ENCODE results near the gene APOB. TPM values are rescaled to one million over a fixed set of nuclear protein-coding genes. Genes with fewer than 3 reads are reported as not detected.

APOB gene
- polyA plus RNA-seq, 4 donors = 0.62 to 10.0 (median 1.7) TPM

DNA sequence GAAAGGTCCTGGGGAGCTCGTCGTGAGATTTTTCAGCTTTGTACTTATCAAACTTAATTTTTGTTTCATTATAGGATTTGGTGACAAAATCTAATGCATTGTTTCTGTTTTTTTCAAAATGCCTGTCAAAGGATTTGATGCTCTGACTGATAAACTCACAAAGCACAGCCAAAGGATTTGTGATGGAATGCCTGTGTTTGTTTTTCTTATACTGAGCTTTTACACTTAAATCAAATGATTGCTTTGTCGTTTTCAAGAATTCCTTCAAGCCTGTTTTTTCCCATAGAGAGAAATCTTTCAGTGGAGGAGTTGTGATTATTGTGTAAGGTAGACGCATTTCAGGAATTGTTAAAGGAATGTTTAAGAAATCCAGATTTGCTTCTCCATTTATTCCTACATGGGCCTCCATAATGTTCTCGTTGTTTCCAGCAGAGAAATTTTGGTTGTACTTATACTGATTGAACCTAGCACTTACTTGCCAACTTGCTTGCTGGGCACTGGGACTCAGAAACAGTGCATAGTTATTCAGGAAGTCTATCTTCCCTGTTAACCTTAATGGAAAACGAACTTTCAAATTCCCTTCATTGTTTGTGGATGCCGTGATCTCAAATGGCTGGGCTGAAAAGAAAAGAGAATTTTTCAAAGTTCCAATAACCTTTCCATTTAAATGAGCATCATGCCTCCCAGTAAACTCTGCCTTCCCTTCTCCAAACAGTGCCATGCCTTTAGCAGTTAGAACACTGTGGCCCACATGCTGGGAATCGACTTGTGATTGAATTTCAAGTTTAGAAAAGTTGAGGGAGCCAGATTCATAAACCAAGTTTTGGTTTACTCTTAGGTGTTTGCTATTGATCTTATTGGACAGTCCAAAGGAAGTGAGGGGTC is 36.5 kb downstream of the APOB start:
- DNase-seq (ENCODE audit: low read depth in 4 of 4, low spot score in 3 of 4) = no peak

DNA sequence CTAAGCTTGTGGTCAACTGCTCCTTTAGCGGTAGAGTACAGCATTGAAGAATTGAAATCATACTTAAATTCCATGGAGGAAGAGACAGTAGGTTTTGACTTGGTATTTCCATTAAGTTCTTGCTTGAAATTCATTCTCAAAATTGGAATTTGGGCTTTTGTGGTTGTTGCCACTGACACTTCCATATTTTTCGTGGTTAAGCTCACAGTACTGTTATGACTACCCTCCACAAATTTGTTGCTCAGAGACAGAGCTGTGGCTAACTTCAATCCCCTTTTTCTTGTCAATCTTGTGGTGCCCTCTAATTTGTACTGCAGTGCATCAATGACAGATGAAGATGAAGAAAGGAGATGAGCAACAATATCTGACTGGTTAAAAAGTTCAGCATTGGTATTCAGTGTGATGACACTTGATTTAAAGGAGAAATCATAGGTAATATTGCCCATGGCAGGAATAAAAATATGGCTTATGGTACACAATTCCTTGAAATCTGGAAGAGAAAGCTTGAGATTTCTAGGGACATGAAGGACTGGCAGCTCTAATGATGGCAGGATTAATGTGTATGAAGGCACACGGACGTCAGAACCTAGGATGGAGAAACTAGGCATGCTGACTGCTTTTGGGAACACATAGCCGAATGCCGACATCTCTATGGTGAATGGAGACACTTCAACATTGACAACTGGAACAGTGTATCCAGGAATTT is 37.3 kb downstream of the APOB start:
- no peak for DNase-seq (ENCODE audit: low read depth in 4 of 4, low spot score in 3 of 4)

DNA sequence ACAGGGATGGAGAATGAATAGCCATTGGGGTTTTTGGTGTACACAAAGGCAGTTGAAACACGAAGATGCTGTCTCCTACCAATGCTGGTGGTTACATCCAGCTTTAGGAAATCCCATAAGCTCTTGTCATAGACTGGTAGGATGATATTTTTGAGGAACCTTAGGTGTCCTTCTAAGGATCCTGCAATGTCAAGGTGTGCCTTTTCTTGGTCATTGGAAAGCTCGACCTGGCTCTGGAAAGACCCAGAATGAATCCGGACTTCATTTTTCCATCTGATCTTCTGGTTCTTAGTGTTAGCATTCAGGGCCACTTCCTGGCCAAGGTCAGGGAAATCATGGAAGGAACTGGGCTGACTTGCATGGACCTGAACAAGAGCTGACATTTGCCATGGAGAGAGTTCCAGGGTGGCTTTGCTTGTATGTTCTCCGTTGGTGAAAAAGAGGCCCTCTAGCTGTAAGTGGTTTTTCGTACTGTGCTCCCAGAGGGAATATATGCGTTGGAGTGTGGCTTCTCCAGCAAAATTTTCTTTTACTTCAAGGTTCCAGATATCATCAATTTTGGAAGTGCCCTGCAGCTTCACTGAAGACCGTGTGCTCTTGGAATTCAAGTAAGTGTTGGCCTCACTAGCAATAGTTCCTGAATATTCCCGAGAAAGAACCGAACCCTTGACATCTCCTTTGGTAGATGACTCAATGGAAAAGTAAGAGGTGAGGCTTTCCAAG is 38.0 kb downstream of the APOB start:
- DNase-seq (ENCODE audit: low read depth in 4 of 4, low spot score in 3 of 4) = no peak

- no peak for DNase-seq (ENCODE audit: low read depth in 4 of 4, low spot score in 3 of 4)
Observed at GRCh38 chr2:21005111-21005699, 38.7 kb downstream of the APOB start.

GRCh38 chr2:21004181-21004572 is 39.7 kb downstream of the APOB start:
- no peak for DNase-seq (ENCODE audit: low read depth in 4 of 4, low spot score in 3 of 4)

DNA sequence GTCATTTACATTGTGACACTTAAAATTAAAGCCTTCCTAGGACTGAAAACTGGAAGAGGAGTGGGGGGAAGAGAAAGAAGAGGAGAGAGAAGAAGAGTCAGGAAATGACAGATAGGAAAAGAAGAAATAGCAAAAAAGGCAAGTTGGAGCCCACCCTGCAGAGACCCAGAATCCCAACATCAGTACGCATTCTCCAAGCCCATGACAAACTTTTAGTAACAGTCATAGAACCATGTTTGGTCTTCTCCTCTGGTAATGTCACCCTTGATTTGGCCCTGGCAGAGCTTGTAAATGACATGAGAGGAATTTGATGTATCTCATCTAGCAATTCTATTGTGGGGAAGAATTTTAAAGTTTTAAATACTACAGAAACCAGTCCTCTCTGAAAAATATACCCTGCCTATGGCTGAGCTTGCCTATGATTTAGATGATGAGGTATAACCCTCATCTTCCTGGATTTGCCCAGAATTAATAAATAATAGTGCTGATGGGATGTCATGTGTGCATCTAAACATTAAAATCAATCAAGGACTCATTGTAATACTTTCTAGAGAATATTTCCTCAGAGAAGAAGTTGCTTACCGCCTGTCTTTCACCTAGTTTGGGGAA is 40.2 kb downstream of the APOB start:
- no peak for DNase-seq (ENCODE audit: low read depth in 4 of 4, low spot score in 3 of 4)

GRCh38 chr2:21002814-21003192 is 41.1 kb downstream of the APOB start:
- no peak for DNase-seq (ENCODE audit: low read depth in 4 of 4, low spot score in 3 of 4)

DNA sequence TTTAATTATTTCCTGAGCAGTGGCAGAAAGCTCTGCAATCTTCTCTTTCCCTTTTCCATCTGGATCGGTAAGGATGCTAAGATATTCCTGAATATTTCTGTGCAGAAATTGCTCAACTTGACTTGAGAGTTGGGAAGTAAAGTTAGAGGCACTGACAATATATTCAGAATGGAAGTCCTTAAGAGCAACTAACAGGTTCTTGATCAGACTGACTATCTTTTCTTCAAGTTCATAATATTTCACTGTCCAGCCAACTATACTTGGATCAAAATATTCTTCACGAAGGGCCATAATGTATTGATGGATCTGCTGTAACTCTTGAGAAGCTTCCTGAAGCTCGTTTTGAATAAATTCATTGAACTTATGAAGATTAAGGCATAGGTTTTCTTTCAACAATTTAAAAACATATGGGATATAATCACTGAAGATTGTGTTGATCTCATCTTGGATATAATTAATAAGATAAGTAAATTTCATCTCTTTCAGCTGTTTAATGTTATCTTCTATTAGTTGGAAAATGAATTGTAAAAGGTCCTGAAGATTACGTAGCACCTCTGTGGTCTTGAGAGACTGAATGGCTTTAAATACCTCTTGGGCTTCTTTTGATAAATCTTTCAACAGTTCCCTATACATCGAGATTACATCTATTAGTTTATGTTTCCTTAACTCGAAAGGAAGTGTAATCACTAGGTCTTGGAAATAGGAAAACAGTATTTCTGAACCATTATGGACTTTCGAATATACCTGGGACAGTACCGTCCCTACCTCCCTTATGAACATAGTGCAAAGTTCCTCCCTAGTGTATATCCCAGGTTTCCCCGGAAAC is 41.7 kb downstream of the APOB start:
- DNase-seq (ENCODE audit: low read depth in 4 of 4, low spot score in 3 of 4) = no peak

DNA sequence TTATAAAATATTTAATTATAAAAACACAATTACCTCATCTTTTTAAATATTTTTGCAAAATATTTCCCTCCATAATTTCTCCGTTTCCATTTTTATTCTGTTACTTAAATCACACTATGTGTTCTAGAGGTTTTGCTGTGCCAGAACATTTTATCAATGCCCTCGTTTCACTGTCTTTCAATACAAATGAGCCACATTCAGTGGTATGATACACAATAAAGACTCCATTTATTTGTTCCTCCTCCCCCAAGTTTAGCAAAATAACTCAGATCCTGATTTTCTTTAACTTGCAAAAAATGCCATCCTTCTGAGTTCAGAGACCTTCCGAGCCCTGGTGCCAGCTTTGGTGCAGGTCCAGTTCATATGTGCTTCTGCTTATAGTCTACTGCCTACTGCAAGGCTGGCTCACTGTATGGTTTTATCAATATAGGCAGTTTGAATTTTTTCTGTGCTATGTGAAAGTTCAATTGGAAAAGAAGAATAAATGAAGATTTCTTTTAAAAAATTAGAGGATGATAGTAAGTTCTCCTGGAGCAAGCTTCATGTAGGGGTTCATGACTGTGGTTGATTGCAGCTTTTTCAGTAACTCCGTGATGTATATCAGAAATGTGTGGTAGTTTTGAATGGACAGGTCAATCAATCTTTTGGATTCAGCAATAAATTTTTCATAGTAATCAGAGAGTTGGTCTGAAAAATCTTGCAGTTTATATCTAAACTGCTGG is 42.5 kb downstream of the APOB start:
- no peak for DNase-seq (ENCODE audit: low read depth in 4 of 4, low spot score in 3 of 4)

- no peak for DNase-seq (ENCODE audit: low read depth in 4 of 4, low spot score in 3 of 4)
Observed at GRCh38 chr2:20999906-21000645, 43.8 kb downstream of the APOB start.

DNA sequence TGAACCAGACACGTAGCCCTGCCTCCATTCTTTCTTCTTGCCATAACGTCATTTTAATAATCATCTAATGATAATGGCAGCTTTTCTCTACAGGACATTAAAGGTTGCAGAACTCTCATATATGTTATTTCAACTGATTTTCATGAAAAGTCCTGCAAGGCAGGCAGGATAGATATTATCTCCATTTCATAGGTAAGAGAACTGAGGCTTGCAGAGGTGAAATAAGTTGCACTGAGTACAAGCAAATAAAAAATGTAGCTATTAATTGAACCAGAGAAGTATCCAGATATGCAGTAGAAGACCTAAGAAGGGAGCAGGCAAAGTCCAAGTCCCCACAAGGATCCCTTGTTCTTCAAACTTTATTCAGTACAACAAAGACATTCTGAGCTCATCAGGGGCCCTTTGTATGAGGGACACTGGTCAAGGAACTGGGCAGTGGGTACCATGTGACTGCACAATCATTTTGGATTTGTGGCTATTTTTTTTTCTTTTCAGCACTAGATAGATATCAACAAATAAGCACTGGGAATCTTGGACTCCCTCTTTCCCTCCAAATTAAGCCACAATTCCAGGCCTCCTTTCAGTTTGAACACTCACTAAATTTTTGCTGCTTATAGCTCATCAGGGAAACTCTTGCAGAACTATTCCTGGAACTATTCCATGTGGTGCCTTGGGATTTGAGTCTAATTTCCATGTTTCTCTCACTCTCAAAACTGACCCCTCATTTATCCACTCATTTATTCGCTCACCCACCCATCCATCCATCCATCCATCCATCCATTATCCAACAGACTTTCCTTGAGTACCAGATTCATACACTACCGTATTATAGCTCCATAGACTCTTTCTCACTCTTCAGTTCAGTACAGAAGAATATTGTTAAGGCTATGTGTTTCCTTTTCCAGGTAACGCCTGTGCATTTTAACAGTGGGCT is 44.6 kb downstream of the APOB start:
- DNase-seq (ENCODE audit: low read depth in 4 of 4, low spot score in 3 of 4) = no peak

- no peak for DNase-seq (ENCODE audit: low read depth in 4 of 4, low spot score in 3 of 4)
Observed at GRCh38 chr2:20997953-20998722, 45.7 kb downstream of the APOB start.

- DNase-seq (ENCODE audit: low read depth in 4 of 4, low spot score in 3 of 4) = no peak
Observed at GRCh38 chr2:20994130-20994529, 49.7 kb downstream of the APOB start.

DNA sequence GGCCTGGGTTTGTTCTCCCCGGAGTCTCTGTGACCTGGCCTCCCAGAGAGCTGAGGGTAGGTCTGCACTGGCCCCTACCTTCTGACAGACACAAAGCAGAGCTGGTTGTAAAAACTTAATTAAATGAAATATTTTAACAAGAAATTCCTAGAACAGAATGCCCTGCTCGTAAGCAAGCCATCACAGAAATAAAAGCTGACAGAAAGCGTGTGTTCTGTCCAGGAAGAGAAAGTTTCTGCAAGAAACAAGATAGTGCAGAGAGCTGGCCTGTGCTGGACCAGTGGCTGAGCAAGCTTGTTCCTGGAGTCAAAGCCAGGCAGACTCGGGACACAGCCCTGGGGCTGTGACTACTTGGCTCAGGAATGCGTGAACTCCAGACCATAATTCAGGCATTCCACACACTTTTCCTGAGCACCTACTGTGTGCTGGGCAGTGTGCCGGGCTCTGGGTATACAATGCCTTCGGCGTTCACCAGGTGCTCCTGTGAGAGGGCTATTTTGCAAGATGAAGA is 51.6 kb downstream of the APOB start:
- peak in 2 of 4 donors; percentile 14 to 38 for DNase-seq (ENCODE audit: low read depth in 4 of 4, low spot score in 3 of 4)

GRCh38 chr2:20990442-20991430 is 53.1 kb downstream of the APOB start:
- DNase-seq (ENCODE audit: low read depth in 4 of 4, low spot score in 3 of 4) = no peak

Data from left renal pelvis (tissue), 4 donors.